OCI-LY3 (cell line): ENCODE data around the gene TBL1XR1.
"Not testable (repeated sequence)": the region's sequence is repeated elsewhere in the genome, so short reads cannot be mapped to it uniquely, and the experiment has no call there.

Source experiments
- EZH2phosphoT487 ChIP-seq: fragments of 200-600 bp; shearing (Covaris generic); IDR thresholded peaks from 2 replicates; pipeline ENCODE4 v1.6.1; 2018; ENCODE audit warnings: antibody characterized with exemption, mixed run types, low read depth
- TF ChIP-seq, protein P1 (sequence below): fragments of 200-600, 300-600 bp; sonication (generic); IDR thresholded peaks from 2 replicates; pipeline ENCODE4 v1.5.1; 2014; ENCODE audit warnings: antibody characterized with exemption, low read length, low read depth

DNA sequence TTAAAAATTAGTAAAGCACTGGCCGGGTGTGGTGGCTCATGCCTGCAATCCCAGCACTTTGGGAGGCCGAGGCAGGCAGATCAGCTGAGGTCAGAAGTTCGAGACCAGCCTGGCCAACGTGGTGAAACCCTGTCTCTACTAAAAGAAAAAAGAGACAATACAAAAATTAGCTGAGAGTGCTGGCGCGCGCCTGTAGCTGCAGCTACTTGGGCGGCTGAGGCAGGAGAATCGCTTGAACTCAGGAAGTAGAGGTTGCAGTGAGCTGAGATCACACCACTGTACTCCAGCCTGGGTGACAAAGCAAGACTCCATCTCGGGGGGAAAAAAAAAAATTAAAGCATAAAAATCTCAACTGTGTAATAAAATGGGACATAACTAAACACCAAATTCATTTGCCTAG is 58.1 kb downstream of the TBL1XR1 start:
- TF ChIP-seq, protein P1, sequence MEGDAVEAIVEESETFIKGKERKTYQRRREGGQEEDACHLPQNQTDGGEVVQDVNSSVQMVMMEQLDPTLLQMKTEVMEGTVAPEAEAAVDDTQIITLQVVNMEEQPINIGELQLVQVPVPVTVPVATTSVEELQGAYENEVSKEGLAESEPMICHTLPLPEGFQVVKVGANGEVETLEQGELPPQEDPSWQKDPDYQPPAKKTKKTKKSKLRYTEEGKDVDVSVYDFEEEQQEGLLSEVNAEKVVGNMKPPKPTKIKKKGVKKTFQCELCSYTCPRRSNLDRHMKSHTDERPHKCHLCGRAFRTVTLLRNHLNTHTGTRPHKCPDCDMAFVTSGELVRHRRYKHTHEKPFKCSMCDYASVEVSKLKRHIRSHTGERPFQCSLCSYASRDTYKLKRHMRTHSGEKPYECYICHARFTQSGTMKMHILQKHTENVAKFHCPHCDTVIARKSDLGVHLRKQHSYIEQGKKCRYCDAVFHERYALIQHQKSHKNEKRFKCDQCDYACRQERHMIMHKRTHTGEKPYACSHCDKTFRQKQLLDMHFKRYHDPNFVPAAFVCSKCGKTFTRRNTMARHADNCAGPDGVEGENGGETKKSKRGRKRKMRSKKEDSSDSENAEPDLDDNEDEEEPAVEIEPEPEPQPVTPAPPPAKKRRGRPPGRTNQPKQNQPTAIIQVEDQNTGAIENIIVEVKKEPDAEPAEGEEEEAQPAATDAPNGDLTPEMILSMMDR, result not testable (repeated sequence)
- not testable (repeated sequence) for TF ChIP-seq EZH2phosphoT487
